Heart right ventricle (tissue), 16 donors: ENCODE results near the gene MICAL2. TPM values are rescaled to one million over a fixed set of nuclear protein-coding genes. Genes with fewer than 3 reads are reported as not detected.

Source experiments
- ATAC-seq, 8 donors: fragments of 200-7000 bp; cut with Tn5 transposase; one replicate each; pipeline ENCODE4 v1.9.1; 2020; ENCODE audit warnings: mild to moderate bottlenecking in 8 of 8, moderate library complexity in 8 of 8, moderate number of reproducible peaks in 1 of 8
- DNase-seq, 2 donors: peaks; one replicate each; pipeline ENCODE4 v3.0.0-alpha.2; 2020
- H3K27ac ChIP-seq, 10 donors: fragments of 200-600 bp; sonication (generic) in 2 of 10; one replicate each; pipeline versions ENCODE4 v1.5.0 to v1.8.0; 2020 to 2022; ENCODE audit warnings: mild to moderate bottlenecking in 3 of 10
- H3K27me3 ChIP-seq, 7 donors: fragments of 200-600 bp; one replicate each; pipeline ENCODE4 v1.8.0; 2021 to 2022; ENCODE audit warnings: mild to moderate bottlenecking in 2 of 7
- H3K36me3 ChIP-seq, 9 donors: fragments of 200-600 bp; sonication (generic) in 1 of 9; one replicate each; pipeline versions ENCODE4 v1.5.0 to v1.8.0; 2020 to 2022; ENCODE audit warnings: mild to moderate bottlenecking in 2 of 9
- H3K4me1 ChIP-seq, 9 donors: fragments of 200-600 bp; sonication (generic) in 1 of 9; one replicate each; pipeline versions ENCODE4 v1.5.0 to v1.8.0; 2020 to 2022; ENCODE audit warnings: mild to moderate bottlenecking in 4 of 9
- H3K4me3 ChIP-seq, 10 donors: fragments of 200-600 bp; sonication (generic) in 2 of 10; one replicate each; pipeline versions ENCODE4 v1.5.0 to v1.8.0; 2020 to 2022; ENCODE audit warnings: mild to moderate bottlenecking in 7 of 10, moderate library complexity in 2 of 10
- H3K9me3 ChIP-seq, 11 donors: fragments of 200-600 bp in 10 of 11; sonication (generic) in 2 of 11; one replicate each; pipeline versions ENCODE4 v1.5.0 to v1.8.0; 2013 to 2022; ENCODE audit warnings: mild to moderate bottlenecking in 2 of 11, control low read depth in 1 of 11, moderate library complexity in 1 of 11
- CTCF ChIP-seq, 9 donors: fragments of 200-600 bp; sonication (generic) in 2 of 9; IDR thresholded peaks; one replicate each; pipeline versions ENCODE4 v1.5.0 to v1.8.0; 2021 to 2022; ENCODE audit warnings: antibody characterized with exemption in 9 of 9, mild to moderate bottlenecking in 5 of 9, moderate library complexity in 1 of 9
- WGBS, 2 donors: extraction: QIAGEN DNeasy Blood & Tissue Kit; methylation state at CpG; one replicate each; pipeline ENCODE4 v1.1.7; 2013; ENCODE audit warnings: inconsistent platforms in 1 of 2; 5-methylcytosine and 5-hydroxymethylcytosine counted together
- intact Hi-C, 10 donors: fragments of 100-400 bp; cut with DNase I; formaldehyde crosslinking; loops; one replicate each; pipeline versions ENCODE4 v1.11.1 to v1.14.2; 2022
- polyA plus RNA-seq, 2 donors: library from polyadenylated mRNA; stranded (reverse); fragments of 200-250 nt; gene quantifications; one replicate each; pipeline ENCODE4 v1.2.3, GENCODE V29; 2013
- total RNA-seq, 10 donors: library from RNA; stranded (reverse); fragmentation: NEBNext Ultra II Directional in 3 of 10; extraction: Animal tissue kit (Norgen Biotek cat#: 25700) in 3 of 10; gene quantifications; one replicate each; pipeline versions ENCODE4 v1.2.1 to v1.2.4, GENCODE V29; 2021 to 2023
- donor health status: Arrhythmogenic right ventricular cardiomyopathy.
- donor health status: ischemic (EF 13 %, LVEDD 7.1; RV severe dilation, severe dysfunction).
- donor health status: healthy with polysubstance abuse.
- donor health status: DM: no; HTN: yes; CAD: no.
- donor health status: DM: no; HTN: no; CAD: no.
- donor health status: ischemic (EF 25% LVEDD 6.9; RV normal size, moderate dysfunction).
- donor health status: ischemic (EF 25% LVEDD 5.7; RV mildly dilated, moderate dysfunction).
- donor health status: healthy.
- donor health status: DM: yes; HTN: yes; CAD: no.
- donor health status: Ischemic cardiomyopathy.
- donor health status: ischemic (EF 35%, LVEDD 5.7; RV mildly dilated, moderate dysfunction).
- donor health status: nonischemic (EF 11% LVEDD 7.7; RV severe dilation, severe dysfunction).
- donor health status: DM: yes; HTN: yes; CAD: no.
- donor health status: PGD.
- donor health status: ischemic (EF 29% LVEDD 5.4; RV normal size, mild dysfunction).
- donor health status: nonischemic (EF 23%, LVEDD 6.1; RV moderate dilation, normal function).

MICAL2 gene
- total and polyA plus RNA-seq, 12 donors: 32.5 to 95.7 (median 70.5) TPM

- ATAC-seq: no peak
- no peak overlapping the region for H3K4me3 ChIP-seq
- H3K36me3 ChIP-seq: no peaks in the 10 kb centered on the region
- DNase-seq: no peak
- no peaks in the 10 kb centered on the region for H3K27me3 ChIP-seq
- no peak for TF ChIP-seq CTCF (IDR thresholded peaks at IDR 0.05)
- intact Hi-C loops: no loop called here
- H3K27ac ChIP-seq: no peak overlapping the region
- 88 to 91% methylated on average over 5 of the region's 5 CpGs for WGBS, 2 donors
- peaks cover 0 to 16% (median 10%) of the 10 kb centered on the region in 9 donors for H3K4me1 ChIP-seq
- H3K9me3 ChIP-seq: peaks cover 0 to 8% (median 0%) of the 10 kb centered on the region in 11 donors
These were observed 42.5 kb upstream of the MICAL2 start for GRCh38 chr11:12067796-12068357.

- TF ChIP-seq CTCF (IDR thresholded peaks at IDR 0.05): no peak
- H3K4me3 ChIP-seq: no peak overlapping the region
- peaks cover 0 to 8% (median 0%) of the 10 kb centered on the region in 11 donors for H3K9me3 ChIP-seq
- no peaks in the 10 kb centered on the region for H3K36me3 ChIP-seq
- 76 to 80% methylated on average over 12 of the region's 12 CpGs for WGBS, 2 donors
- no peak for ATAC-seq
- intact Hi-C loops: no loop called here
- H3K27me3 ChIP-seq: no peaks in the 10 kb centered on the region
- H3K27ac ChIP-seq: no peak overlapping the region
- DNase-seq: no peak
- H3K4me1 ChIP-seq: peaks cover 0 to 16% (median 10%) of the 10 kb centered on the region in 9 donors
These were observed 41.2 kb upstream of the MICAL2 start for GRCh38 chr11:12069066-12069676.

- WGBS, 2 donors: 86 to 92% methylated on average over 14 of the region's 14 CpGs
- intact Hi-C loops: loop anchor here in 1 of 10 donors (5.0 kb wide), 1 partner anchor 182 kb away; no protein-coding TSS in a partner anchor
- Histone ChIP-seq H3K9me3 (no peaks in the 10 kb centered on the region), H3K4me1 (peaks cover 0 to 16% (median 10%) of the 10 kb centered on the region in 9 donors), H3K4me3 (no peak overlapping the region), H3K27me3 (no peaks in the 10 kb centered on the region), H3K27ac (no peak overlapping the region), H3K36me3 (no peaks in the 10 kb centered on the region)
- ATAC-seq: peak in 3 of 8 donors; percentile 28 to 77 (median 49)
- no peak for DNase-seq
- TF ChIP-seq CTCF (IDR thresholded peaks at IDR 0.05): no peak
These were observed 39.7 kb upstream of the MICAL2 start for GRCh38 chr11:12070446-12071267.

GRCh38 chr11:12071574-12071973 lies 38.8 kb upstream of the MICAL2 start:
- no peak overlapping the region for H3K27ac ChIP-seq
- DNase-seq: no peak
- no peak for ATAC-seq
- H3K4me1 ChIP-seq: peaks cover 0 to 12% (median 9%) of the 10 kb centered on the region in 9 donors
- H3K27me3 ChIP-seq: no peaks in the 10 kb centered on the region
- H3K36me3 ChIP-seq: no peaks in the 10 kb centered on the region
- no peaks in the 10 kb centered on the region for H3K9me3 ChIP-seq
- intact Hi-C loops: loop anchor here in 1 of 10 donors (5.0 kb wide), 1 partner anchor 181 kb away; no protein-coding TSS in a partner anchor
- H3K4me3 ChIP-seq: no peak overlapping the region
- 80 to 99% methylated on average over 3 of the region's 3 CpGs for WGBS, 2 donors
- TF ChIP-seq CTCF (IDR thresholded peaks at IDR 0.05): no peak
